ENCODE measurements around the gene FAM110D.

The FAM110D gene

DNA sequence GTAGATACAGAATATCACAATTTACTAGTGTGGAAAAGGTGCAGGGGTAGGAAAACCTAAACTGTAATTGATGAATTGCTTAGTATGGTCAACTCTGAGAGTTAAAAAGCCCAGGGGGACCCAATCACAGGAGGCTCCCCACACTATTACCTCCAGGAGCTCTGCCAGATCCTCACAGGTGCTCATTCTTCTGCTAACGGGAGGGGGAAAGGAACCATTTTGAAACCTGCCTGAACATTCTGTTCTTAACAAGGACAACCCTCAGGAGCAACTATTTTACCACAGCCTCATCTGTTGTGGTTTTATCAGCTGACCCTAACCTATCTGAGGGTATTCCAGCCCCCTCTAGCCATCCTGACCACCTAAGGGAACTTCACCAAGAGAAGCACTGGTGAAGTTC lies 28.2 kb upstream of the FAM110D start:
- FAIRE-seq: no peak

DNA sequence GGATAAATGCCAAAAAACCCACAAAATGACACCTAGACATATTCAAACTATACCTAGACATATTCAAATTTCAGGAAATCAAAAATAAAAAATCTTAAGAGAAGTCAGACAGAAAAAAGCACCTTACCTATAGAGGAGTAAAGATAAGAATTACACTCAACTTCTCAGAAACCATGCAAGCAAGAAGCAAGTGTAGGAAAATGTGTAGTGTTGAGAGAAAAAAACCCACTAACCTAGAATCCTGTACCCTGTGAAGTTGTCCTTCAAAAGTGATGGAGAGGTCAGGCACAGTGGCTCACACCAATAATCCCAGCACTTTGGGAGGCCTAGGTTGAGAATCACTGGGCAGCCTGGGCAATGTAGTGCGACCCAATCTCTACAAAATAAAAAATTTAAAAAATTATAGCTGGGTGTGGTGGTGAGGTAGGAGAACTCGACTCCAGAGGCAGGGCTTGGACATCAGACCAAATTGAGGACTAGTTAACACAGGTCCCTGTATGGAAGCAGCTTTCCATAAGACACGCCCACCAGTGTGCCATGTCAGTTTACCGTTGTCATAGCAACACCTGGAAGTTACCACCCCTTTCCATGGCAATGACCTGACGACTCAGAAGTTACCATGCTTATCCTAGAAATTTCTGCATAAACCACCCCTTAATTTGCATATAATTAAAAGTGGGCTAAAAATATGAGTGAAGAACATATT lies 26.6 kb upstream of the FAM110D start:
- no peak for FAIRE-seq

DNA sequence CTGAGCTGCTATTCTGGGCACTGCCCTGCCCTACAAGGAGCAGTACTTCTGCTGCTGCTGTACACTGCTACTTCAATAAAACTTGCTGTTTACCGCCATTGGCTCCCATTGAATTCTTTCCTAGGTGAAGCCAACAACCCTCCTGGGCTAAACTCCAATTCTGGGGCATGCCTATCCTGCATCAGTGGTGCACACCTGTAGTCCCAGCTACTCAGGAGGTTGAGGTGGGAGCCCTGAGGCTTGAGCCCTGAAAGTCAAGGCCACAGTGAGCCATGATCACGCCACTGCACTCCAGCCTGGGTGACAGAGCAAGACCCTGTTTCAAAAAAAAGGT lies 26.1 kb upstream of the FAM110D start:
- no peak for FAIRE-seq

DNA sequence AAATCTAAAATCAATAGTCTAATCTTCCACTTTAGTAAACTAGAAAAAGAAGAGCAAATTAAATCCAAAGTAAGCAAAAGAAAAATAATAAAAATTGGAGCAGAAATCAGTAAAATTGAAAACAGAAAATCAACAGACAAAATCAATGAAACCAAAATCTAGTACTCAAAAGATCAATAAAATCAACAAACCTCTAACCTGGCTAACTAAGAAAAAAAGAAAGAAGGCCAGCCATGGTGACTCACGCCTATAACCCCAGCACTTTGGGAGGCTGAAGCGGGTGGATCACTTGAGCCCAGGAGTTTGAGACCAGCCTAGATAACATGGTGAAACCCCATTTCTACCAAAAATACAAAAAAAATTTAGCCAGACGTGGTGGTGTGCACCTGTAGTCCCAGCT lies 24.4 kb upstream of the FAM110D start:
- no peak for FAIRE-seq

DNA sequence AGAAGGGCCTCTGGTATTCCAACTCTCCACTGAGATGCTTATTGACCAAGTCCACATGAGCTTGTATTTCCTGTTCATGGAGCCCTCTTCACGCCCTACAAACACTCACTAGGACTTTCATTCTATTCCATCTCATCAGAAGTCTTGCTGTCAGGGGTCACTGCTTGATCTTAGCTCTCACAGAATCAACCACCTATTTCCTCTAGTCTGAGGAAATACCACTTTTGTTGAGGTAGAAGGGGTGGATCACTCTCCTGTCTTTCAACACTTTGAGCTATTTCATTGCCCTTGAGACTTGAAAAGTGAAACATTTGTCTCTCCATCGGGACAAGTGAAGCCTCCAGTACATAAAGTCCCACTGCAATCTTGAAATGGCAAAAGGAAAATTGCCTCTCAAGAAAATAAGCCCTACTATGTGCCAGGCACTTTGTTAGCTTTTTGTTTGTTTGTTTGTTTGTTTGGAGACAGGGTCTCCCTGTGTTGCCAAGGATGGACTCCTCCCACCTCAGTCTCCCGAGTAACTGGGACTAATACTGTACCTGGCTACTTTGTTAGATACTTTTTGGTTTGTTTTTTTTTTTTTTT lies 19.8 kb upstream of the FAM110D start:
- FAIRE-seq: no peak

DNA sequence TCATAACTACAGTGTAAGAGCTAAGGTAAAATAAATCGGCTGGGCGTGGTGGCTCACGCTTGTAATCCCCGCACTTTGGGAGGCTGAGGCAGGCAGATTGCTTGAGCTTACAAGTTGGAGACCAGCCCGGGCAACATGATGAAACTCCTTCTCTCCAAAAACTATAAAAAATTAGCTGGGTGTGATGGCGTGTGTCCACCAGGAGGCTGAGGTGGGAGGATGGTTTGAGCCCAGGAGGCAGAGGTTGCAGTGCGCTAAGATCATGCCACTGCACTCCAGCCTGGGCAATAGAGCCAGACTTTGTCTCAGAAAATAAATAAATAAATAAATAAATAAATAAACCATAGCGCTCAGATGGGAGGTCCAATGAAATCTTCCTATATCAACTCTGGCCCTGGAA lies 16.7 kb upstream of the FAM110D start:
- FAIRE-seq: no peak

DNA sequence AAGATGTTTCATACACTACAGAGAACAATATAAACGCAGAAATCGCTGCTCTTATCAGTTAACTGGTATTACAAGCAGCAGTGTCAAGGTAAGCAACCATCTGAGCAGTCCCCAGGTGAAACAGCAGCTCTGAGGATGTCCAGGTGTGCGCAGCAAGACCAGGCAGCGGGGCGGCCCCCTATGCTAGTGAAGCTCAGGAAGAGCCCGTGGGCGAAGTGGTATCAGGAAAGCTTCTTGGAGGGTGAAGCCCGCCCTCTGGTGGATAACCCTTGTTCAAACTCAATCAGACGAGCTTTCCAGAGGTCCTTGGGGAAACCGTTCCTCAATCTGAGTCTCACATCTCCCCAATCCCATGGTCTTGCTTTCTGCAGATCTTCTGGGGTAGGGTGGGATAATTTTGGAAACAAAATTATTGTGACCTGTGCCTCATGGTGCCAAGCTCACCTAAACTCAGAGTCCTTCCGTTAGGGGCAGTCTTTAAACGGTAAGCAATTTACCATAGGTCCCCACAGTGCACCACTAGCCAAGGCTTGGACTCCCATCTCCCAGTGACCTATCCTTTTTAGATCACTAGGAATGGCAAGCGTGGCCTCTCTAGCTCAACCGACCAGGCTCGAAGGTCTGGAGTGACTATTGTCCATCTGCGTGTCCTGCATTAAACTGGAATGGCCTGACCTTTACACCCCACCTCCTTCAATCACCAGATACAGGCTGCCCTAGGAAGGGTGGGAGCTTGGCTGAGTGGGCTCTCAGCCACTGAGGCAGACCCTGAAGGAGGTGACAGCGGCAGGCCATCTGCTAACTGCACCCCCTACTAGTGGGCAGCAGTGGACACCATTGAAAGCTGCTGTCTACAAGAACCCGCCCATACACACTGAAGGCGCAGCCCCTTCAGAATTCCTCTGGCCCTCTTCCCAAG lies 13.6 kb upstream of the FAM110D start:
- FAIRE-seq: peak; percentile 95

DNA sequence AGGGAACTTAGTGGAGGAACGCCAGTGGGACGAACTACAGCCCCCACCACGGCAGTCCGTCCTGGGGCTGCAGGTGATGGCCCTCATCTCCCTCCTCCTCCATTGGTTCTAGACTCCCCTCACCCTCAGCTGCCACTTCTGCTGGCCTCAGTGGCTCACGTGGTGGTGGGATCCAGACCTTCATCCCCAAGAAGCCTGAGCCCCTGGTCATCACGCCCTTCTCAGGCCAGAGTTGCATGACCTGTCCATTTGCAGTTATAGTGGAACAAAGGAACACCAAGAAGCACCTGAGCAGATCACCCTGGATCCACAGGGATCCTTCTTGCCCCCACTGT lies 13.0 kb upstream of the FAM110D start:
- FAIRE-seq: no peak

DNA sequence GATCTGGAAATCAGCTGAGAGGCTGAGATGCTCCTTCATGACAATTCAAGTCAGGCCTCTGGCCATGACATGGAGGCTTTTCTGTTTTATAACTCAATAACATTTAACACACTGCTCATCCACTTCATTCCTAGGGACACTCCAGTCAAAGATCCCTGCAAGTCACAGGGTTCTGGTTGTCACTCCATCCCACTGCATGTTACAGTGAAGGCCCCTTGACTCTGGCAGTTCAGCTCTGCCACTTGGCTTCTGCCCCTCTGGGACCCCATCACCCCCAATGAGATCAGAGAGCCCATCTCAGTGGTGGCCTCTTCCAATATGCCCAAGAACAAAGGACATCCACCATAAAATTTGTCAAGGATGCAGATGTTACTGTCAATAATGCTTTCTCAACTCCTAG lies 10.0 kb upstream of the FAM110D start:
- no peak for FAIRE-seq

DNA sequence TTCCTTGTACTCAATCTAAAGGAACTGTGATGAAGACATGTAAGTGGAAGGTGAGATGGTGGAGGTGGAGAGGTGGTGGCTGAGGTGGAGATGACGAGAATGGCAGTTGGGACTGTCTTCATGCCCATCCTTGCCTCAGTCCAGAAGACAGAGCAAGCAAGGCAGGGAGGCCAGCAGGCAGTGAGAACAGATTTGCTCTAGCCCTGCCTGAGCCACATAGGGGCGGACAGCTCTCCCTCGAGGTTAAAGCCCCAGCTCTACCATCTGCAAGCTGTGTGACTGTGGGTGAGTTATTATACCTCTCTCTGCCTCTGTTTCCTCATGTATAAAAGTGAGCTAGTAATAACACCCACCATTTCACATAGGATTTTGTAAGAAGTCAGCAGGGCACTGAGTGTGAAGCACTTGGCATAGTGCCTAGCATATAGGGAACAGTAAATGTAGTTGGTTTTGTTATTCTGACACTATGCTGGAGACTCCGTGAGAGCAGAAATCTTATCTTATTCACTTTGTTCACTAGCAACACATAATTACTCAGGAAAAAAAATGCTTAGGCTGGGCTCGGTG lies 4.8 kb upstream of the FAM110D start:
- no peak for FAIRE-seq

DNA sequence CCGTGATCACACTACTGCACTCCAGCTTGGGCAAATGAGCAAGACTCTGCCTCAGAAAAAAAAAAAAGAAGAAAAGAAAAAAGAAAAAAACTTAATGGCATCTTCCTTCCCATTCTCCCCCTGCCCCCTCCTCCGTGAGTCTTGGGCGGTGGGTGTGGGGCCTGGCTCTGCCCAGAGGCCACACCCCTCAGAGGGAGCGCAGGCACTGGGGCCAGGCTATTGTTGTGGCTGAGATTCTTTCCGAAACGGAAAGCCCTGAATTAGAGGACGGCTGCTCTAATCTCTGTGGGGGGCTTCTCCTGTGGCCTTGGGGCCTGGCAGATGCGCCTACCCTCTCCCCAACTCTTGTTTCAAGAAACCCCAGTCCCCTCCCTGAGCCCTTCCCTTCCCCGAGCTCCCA lies 4.1 kb upstream of the FAM110D start:
- no peak for FAIRE-seq

DNA sequence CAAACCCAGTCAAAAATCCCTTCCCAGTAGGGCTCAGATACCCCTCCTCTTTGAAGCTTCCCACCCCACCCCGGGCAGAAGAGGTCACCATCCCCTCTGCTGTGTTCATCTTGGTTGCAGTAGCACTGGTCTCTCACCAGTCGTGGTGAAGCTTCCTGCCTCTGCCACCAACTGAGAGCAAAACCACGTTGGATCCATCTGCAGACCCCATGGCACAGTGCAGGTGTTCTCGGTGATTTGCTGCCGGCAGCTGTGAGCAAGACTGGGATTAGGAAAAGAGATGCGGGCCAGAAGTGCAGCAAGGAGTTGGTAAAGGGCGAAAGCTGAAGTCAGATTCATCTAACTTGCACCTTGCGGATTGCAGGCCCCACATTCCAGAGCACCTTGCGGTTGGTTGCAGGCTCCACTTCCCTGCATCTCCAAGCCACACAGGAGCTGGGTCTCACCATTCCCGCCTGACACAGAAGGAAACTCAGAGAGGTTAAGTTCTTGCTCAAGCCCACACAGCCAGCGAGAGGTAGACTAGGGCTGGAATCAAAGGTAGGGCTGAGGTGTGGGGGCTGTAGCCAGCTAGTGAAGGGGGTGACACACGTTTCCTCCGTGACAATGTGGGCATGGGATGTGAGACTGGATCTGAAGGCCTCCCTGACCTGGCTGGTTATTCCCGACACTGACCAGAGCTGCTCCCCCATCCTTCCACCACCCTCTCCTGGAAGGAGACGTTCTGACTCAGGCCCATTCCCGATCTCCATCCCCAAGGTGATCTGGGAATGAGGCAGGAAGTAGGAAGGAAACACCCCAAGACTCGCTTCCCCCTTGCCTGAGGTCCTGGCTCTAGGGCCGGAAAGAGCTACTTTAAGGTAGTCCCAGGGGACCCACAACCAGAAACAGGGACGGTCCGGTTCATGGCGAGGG lies 3.3 kb upstream of the FAM110D start:
- FAIRE-seq: no peak

DNA sequence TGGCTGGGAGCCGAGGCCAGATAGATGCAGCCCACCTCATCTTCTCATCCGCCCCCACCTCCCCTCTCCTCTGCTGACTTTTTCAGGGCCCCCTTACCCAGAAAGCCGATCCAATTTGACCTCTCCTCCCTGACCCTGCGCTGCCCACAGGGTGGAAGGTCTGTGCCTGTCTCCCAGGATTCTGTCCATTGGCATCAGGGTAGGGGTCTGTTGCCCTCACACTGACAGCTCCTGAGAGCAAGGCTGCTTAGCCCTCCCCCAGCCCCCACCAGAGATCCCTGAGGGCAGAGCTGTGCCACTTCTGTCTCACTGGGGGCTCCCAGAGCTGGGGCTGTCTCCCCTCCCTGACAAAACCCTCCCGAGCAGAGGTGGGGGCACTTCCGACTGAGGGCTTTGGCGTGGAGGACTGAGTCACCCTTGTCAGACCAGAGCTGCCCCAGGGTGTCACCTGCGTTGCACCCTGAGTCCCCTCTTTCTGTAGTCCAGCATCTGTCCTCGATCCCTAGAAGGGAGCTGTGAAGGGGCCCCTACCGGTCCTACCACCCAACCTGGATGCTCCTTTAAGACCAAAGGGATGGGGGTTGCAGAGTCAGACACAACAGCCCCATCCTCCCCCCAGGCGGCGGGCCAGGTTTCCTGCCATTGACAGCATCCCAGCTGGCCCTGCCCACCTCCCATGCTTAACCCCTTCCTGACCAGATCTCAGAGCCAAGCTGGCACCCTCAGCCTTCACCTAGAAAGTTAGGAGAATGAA lies 2.4 kb upstream of the FAM110D start:
- peak; percentile 50 for FAIRE-seq

DNA sequence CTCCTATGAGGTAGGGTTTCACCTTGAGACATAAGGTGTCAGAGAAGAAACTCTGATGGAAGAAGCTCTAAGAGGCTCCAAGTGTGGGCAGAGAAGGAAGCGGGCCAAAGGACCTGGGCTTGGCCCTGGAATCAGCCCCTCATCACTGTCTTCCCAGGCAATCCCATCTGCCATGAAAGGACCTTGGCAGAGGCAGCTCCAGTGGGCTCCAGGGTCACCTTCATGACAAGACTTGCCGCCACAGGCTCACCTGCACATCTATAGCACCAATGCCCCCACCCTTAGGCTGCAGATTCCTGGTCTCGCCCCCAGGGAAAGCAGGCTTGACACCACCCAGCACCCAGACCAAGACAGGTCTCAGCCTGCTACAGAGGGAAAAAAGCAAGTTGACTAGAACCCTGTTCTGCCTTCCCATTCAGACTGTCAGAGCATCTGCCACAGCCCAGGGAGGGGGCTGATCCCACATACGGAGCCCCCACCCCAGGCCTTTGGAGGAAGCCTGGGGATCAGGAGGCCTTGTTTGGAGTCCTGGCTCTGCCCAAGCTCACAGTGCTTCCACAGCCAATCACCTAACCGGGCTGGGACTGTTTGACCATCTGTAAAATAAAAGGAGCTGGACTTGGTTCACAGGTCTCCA lies 490 bp upstream of the FAM110D start:
- no peak for FAIRE-seq

DNA sequence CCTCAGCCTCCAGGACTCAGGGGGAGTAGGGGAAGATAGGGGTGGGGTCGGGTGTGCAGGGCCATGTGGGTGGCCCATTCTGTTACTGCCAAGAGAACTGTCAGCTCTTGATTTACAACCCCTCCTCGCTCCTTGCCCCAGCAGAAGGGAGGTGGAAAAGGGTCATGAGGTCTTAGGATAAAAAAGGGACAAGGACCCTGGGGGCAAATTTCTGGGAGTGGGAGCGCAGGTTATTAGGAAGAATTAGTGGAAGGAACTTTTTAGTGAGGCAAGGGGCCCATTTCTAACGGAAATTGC lies 812 bp downstream of the FAM110D start:
- FAIRE-seq: no peak

DNA sequence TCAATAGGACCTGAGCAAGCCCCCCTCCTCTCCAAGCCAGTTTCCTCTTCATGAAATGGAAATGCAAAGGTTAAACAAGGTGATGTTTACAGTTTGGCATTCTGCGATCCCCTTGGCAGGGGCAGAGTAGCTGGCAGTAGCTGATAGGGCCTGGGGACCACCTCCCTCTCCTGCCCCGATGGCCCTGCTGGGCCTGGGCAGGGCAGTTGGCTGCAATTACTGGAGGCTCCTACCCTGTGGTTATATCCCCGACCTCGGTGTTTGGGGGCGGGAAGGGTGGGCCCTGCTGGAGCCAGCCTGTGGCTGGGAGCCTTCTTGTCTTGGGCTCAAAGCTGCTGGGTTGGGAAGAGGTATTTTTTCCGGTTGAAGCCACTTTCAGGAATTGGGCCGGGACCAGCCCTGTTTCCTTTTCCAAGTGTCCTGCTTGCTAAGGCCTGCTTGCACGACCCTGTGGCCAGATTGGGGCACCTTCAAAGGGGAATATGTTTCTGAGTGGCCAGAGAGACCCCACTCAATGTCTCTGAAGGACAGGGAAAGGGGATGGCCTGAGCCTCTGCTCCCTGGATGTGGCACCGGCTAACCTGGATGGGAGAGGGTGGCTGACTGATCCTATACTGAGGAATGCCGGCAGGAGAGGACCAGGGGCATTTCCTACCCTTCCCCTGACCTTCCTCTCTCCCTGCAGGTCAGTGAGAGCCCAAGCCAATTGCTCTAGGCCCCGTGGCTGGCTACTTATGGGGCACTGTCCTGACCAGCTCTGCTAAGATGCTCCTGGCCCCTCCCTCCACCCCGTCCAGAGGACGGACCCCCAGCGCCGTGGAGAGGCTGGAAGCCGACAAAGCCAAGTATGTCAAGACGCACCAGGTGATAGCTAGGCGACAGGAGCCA lies 1.9 kb downstream of the FAM110D start:
- no peak for FAIRE-seq

DNA sequence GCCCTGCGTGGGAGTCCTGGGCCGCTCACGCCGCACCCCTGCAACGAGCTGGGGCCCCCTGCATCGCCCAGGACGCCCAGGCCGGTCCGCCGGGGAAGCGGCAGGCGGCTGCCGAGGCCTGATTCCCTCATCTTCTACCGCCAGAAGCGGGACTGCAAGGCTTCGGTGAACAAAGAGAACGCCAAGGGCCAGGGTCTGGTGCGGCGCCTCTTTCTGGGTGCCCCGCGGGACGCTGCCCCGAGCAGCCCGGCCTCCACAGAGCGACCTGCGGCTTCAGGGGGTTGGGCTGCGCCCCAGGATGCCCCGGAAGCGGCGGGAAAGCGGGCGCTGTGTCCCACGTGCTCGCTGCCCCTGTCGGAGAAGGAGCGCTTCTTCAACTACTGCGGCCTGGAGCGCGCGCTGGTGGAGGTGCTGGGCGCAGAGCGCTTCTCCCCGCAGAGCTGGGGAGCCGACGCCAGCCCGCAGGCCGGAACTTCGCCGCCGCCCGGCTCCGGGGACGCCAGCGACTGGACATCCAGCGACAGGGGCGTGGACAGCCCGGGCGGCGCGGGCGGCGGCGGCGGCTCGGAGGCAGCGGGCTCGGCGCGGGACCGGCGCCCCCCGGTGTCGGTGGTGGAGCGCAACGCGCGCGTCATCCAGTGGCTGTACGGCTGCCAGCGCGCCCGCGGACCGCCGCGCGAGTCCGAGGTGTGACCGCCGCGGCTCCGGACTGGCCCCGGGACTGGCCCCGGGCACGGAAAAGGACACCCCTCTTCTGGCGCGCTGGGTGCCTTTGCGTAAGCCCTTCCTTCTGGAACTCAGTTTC lies 2.7 kb downstream of the FAM110D start:
- FAIRE-seq: no peak

DNA sequence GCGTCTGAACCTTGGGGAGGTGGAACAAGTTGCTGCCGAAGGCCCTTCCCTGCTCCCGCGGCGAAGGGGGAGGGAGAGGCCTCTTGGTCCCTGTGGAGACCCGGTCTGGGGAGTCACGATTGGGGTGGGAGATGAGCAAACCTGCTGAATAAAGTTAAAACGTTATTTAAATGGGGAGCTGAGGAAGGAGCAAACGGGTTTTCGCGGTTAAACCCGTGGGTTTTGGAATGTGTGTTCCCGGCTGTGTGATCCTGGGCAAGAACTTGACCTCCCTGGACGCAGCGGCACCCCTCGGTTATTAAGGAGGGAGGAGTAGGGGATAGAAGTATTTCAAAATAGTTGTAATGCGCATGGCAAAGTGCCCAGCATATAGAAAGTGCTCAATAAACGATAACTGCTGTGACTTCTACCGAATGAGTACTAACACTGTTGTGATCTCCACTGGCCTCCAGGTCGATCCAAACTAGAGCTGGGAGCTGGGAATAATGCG lies 3.4 kb downstream of the FAM110D start:
- no peak for FAIRE-seq

DNA sequence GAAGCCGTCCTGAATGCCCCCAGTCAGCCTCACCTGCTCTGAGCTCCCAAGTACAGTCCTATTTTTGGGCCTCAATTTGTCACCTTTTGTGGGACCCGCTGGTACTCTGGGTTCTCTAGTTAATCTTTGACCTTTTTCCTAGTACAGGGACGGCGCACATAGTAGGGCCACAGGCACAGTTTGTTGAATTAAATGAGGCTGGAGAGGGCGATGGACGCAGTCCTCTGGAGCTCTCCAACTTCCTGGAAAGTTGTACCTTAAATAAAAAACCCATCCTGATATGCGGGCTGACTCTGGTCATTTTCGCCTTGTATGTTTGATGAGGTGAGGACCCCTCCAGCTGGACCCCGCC lies 4.8 kb downstream of the FAM110D start:
- FAIRE-seq: no peak
